Esophagus muscularis mucosa (tissue), 4 donors: ENCODE measurements around the gene AP1B1.

Experiments used
- CTCF ChIP-seq, 3 experiments: fragments of 200-600 bp in 2 of 3; fragments of 450-650 bp in 1 of 3; sonication (generic) in 2 of 3; IDR thresholded peaks; one replicate each; pipeline ENCODE4 v1.5.1; 2017 to 2019; ENCODE audit warnings: antibody characterized with exemption in 3 of 3, mild to moderate bottlenecking in 2 of 3, moderate library complexity in 1 of 3
- EP300 ChIP-seq: sonication (generic); formaldehyde crosslinking; IDR thresholded peaks from one replicate; pipeline ENCODE4 v1.6.1; 2017; ENCODE audit warnings: antibody characterized with exemption
- POLR2A ChIP-seq: fragments of 450-650 bp; IDR thresholded peaks from one replicate; pipeline ENCODE4 v1.6.1; 2017; ENCODE audit warnings: antibody characterized with exemption, moderate library complexity, mild to moderate bottlenecking, low read depth
- POLR2AphosphoS5 ChIP-seq, 2 donors: sonication (generic); formaldehyde crosslinking; IDR thresholded peaks; one replicate each; pipeline ENCODE4 v1.6.1; 2017; ENCODE audit warnings: antibody characterized with exemption in 2 of 2

- TF ChIP-seq CTCF (IDR thresholded peaks at IDR 0.05) (no peak), POLR2A (no peak), EP300 (no peak), POLR2AphosphoS5 (IDR thresholded peaks at IDR 0.05) (peak; percentile 31 to 40)
Observed at GRCh38 chr22:29309332-29310064, 78.9 kb downstream of the AP1B1 start.
